ENCODE results near the gene POU2F3.
"Not testable (repeated sequence)": the region's sequence is repeated elsewhere in the genome, so short reads cannot be mapped to it uniquely, and the experiment has no call there.

POU2F3 gene

DNA sequence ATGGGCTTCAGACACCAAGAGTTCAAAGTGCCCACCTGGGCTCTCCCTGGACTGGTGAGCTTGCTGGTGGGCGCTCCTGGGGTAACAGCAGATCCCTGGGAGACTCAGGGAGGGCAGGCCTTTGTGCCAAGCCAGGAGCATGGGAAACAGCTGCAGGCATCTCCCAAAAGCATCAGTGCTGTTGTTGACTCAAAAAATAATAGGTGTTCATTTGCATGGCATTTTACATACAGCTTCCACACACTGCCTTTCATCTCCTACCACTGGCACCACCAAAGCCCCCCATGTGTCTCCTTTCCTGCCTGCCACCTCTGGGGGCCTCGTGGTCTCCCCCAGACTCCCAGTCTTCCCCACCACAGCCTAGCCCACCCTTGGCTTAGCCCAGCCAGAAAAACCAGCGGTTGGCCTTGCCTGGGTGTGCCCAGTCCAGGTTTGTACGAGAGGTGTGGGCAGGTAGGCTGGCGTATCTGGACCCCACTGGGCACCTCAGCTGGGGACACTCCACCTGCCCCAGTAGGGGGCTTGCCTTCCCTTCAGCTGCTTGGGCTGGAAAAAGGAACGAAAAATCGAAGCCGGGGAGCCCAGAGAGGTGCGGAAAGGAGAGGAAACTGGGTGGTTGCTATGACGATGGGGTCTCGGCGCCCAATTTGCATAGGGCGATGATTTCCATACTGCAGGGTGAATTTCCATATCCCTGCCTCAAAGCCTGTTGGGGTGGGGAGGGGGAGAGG is 15.0 kb downstream of the POU2F3 start:
- DNase-seq: no peak

DNA sequence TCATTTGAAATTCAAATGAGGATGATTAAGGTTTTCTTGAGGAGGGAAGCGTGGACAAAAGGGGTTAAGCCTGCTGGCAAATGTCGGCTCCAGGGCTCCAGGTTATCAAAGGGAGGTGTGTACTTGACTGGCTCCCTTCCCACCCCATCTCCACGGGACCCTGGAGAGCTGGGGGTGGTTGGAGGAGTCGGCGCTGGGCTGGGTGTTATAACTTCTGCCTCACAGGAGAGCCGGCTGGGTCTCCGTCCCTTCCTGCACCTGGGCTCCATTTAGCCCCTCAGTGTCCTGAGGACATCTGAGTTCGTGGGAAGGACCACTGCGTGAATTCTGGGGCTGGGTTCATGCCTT is 15.6 kb downstream of the POU2F3 start:
- DNase-seq: no peak

DNA sequence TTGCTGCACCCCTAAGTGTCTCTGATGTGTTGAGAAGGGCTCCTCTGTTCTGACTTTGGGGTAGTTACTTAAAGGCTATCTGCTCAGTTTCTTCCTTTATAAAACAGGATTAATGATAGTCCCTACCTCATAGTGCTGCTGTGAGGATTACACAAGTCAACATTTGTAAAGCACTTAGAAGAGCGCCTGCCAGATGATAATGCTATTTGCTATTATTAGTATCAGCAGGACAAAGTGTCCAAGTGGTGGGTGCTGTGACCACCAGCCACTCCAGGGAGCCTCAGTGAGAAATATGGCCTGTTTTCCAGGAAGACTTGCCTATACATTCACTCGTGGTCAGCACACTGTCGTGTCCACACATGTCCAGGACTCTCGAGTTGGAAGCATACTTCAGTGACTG is 16.2 kb downstream of the POU2F3 start:
- DNase-seq: no peak

DNA sequence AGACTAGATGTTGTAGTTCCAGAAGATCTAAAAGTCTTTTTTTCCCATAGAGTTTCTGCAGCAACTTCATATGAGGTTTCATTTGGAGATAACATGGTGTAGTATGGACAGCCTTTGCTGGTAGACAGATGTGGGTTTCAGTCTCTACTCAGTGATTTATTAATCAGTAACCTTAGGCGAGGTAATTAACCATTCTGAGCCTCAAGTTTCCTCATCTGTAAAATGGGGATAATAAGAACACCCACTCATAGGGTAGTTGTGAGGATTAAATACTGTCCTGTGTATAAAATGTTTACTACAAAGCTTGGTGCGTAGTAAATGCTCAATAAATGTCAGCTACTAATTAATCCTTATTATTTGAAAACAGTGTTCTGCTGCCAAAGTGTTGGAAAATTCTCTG is 16.8 kb downstream of the POU2F3 start:
- no peak for DNase-seq

DNA sequence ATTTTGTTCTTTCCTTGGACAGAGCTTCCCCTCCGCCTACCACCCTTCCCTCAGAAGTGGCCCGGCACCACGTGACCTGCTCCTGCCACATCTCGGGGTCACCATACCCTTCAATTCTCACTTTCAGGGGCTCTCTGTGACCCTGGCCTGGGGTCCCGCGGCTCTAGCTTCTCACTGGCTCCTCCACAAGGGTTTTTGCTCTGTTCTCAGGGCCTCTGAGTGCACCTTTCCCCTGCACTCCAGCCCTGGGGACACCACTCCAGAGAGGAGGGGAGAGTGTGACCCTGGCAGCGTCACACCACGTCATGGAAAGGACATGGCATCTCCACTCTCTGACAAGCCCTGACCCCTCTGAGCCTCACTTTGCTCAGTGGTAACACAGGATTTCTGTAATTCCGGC is 17.4 kb downstream of the POU2F3 start:
- no peak for DNase-seq

DNA sequence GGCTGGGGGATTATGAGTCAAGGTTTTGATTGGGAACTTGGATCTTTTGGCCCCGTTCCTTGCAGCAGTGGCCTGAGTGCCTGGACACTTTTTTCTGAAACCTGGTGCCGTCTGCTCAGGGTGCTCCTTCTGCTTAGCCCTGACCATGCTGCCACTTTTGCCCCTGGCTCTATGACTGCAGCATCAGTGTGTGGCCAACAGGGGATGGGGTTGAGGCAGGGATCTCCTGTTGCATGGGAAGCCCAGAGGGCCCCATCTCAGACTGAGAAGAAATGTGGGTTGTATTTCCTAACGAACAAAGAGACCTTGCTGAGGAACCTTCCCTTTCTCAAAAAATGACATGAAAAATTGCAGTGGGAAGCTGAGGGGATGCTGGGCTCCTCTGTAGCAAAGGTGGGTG is 18.7 kb downstream of the POU2F3 start:
- no peak for DNase-seq

DNA sequence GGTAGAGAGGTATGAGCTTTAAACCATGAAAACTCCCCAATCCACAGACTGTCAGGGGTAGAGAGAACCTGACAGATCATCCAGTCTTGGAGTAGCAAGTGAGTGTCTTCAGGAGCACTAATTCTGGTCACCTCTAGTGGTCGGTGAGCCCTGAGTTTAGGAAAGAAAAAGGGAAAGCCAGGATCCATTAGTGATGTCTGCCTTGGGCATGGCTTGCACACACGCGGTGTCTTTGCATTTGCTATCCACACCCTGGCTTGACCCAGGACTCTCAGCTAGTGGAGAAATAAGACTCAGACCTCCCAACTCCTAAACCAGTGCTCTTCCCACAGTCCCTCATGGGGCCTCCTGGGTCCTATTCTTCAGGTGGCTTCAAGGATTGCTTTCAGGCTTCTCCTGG is 19.3 kb downstream of the POU2F3 start:
- no peak for DNase-seq

DNA sequence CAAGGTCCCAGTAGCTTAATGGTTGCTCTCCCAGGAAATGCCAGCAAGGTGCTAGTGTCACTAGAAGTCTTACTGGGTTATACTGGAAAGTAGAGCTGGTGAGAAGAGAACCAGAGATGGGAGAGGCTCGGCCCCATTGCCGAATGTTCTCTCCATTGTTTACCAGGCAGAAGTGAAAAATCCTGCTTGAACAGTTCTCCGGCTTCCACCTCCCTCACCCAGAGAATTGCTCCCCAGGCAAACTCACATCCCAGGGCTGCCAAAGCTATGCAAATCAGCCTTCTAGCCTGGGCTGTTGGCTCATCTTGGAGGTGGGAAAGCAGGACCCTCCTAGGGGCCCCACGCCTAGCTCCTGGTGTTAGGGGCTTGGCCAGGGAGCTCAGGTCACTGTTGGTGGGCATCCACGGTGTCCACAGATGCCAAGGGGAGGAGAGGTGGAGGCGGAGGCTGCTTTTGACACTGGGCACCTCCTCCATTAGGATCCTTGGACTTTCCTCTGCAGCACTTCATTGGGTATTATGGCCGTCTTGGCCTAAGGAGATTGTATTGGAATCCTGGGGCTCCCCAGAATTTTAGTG is 20.1 kb downstream of the POU2F3 start:
- DNase-seq: no peak

DNA sequence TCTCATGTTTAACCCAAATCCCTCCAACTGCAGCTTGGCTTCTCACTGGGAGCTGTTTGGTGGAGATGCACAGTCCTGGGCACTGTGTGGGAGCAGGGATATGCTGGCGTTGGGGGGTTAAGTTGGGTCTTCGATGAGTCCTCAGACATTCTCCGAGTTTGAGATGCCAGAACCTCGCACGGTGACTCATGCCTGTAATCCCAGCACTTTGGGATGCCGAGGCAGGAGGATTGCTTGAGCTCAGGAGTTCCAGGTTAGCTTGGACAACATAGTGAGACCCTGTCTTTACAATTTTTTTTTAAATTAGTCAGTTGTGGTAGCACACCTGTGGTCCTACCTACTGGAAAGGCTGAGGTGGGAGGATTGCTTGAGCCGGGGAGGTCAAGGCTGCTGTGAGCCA is 20.7 kb downstream of the POU2F3 start:
- no peak for DNase-seq

DNA sequence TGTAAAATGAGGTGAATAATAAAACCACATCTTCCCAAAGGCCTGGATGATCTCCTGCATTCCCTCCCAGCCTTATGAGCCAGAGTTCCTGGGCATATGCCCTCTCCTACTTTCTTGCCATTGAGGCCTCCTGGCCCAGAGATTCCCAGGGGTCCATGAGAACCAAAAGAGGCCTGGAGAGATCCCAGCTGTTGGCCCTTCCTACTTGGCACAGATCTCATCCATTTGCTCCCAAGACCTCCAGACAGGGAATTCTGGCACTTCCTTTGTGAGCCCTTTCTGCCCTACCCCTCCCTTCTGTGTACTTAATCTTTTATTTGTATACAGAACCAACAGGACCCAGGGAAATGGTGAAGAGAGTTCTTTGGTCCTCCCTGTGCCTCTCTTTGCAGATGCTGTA is 21.4 kb downstream of the POU2F3 start:
- DNase-seq: no peak

DNA sequence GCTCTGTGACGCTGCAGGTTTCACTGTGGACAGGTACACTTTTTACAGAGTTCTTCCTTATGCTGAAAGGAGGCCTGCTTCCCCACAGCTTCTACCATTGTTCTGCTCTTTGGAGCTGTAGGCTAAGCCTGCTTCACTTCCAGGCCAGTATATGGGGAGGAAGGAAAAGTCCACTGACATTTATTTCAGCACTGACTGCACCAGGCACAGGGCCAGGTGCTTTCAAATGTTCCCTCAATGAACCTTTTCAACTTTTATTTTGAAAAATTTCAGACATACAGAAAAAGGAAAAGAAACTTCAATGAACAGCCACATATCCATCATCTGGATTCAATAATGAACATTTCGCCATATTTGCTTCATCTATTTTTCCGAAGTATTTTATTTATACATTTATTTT is 22.0 kb downstream of the POU2F3 start:
- no peak for DNase-seq

DNA sequence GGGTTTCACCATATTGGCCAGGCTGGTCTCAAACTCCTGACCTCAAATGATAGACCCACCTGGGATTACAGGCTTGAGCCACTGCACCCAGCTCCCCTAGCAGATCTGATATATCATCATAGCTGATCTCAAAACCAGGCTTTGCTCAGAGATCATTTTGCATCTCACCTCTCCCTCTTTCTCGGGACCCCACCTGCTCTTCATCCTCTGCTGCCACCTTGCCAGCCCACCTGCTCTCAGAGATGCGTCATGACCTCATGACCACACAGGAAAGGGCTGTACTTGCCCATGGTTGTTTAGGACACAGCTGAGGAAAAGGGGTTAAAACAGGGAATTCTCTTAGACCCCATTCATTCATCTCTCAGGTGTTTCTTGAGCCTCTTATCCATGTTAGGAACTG is 27.4 kb downstream of the POU2F3 start:
- no peak for DNase-seq

DNA sequence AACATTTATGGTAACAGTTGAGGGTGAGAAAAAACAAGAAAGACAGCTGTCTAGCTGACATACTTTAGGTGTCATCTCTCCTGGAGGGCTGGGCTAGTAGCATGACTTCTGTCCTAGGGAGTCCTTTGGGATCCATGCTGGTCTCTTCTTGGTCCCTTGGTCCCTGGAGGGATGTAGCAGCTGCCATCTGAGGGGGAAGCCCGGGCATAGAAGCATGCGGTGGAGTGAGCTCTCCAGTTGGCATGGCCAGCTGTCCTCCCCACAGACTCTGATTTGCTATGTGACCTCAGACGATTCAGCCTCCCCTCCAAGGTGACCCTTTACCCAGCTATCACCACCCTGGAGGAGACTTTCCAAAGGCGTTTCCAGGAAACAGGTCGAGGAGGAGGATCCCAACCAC is 28.7 kb downstream of the POU2F3 start:
- DNase-seq: no peak

DNA sequence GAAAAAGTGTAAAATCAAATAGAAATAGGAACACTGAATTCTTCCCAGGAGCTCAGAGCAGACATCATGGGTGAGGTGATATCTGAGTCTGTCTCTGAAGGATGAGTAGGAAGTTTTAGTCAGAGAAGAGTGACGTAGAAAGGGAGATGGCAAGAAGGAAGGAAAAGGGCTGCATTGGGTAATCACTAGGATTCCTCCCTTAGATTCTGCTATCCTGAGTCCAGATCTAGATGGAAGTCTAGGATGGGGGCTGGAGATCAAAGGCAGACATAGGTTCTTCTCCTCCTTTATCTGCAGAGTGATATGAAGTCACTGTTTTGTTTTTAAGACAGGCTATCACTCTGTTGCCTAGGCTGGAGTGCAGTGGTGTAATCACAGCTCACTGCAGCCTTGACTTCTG is 30.4 kb downstream of the POU2F3 start:
- no peak for DNase-seq

DNA sequence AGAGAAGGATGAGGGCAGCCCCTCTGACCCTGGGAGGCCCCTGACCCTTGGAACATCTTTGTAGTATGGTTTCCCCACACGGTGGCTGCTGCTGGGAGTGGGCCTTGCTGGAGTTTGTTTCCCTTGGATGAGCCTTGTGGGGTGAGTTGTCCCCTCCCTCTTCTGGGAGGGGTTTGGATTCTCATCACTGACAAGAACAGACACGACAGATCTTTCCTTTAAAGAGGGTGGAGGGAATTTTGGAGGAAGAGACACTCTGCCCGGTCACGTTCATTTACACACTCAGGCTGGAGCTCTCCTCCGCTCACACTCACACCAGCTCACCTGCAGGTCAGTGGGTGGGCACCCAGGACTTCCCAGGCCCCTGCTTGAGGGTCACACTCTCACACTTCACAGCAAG is 31.7 kb downstream of the POU2F3 start:
- DNase-seq: no peak

DNA sequence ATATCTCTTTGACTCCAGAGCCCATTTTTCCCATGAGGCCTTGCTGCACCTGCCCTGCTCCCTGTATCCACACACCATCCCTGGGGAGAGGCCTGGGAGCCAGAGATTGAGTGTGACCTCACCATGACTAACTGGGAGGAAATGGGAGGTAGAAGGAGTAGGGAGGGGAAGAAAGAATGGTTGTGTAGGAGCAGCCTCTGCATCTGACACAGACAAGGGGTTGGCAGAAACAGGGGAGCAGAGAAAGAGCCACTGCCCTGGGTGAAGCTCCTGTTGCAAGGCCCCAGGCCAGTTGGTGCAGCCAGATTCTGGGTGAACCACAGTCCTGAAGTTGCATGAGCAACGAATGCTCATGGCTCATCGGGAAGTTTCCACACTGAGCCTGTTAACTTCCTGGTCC is 32.4 kb downstream of the POU2F3 start:
- DNase-seq: no peak

DNA sequence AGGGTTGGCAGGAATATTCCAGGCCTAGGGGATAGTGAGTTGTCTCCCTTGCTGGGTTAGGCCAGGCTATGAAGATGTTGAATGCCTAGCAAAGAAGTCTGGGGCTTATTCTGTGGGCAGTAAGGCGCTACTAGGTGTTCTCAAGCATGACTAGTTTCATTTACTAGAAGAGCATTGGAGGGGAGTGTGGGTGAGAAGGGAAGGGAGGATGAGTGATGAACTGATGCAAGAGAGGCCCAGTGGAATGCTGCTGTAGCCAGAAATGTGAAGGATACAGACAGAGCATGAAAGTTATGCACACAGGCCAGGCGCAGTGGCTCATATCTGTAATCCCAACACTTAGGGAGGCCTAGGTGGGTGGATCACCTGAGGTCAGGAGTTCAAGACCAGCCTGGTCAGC is 33.5 kb downstream of the POU2F3 start:
- no peak for DNase-seq

DNA sequence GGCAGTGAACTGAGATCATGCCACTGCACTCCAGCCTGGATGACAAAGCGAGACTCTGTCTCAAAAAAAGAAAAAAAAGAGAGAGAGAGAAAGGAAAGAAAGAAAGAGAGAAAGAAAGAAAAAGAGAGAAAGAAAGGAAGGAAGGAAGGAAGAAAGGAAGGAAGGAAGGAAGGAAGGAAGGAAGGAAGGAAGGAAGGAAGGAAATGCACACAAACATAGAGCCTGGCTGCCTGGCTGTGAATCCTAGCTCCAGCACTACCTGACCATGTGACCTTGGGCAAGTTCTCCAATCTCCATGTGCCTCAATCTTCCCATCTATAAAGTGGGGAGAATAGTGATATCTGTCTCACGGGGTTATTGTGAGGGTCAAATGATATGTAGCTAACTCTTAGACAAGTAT is 34.0 kb downstream of the POU2F3 start:
- DNase-seq: not testable (repeated sequence)

DNA sequence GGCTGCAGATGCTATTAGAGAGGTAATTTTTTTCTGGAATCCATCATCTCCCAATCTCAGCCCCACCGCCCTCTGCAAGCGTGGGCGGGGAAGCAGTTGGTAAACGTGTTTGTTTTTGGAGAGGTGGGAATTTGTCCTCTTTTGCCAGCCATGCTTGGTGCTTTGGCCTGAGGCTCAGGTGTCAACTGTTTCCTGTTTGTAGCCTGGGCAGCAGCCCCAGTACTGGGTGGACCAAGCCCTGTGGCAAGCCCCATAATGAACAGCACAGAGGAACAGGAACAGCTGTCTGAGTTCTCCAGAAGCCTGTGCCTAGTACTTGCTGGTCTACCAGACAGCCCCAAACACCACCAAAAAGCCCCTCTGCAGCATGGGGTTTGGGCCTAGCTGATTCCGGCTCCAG is 39.6 kb downstream of the POU2F3 start:
- no peak for DNase-seq

DNA sequence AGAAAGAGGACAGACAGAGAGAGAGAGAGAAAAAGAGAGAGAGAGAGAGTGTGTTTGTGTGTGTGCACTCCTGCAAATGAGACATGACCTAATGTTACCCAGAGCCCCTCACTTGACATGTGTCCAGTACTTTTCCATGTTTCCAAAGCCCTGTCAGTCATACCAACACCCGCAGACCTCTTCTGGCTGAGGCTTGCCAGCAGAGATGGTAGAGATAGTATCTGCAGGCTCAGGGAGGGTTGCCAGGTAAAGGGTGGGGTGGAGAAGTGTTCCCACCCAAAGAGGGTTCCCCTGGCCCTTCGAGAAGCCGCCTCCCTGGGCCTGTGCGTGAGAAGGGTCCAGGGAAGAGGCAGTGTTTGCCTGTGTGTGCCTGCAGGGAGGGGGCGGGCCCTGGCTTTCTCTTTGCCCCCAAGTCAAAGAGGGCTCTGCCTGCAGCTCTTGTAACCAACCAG is 40.7 kb downstream of the POU2F3 start:
- DNase-seq: no peak

DNA sequence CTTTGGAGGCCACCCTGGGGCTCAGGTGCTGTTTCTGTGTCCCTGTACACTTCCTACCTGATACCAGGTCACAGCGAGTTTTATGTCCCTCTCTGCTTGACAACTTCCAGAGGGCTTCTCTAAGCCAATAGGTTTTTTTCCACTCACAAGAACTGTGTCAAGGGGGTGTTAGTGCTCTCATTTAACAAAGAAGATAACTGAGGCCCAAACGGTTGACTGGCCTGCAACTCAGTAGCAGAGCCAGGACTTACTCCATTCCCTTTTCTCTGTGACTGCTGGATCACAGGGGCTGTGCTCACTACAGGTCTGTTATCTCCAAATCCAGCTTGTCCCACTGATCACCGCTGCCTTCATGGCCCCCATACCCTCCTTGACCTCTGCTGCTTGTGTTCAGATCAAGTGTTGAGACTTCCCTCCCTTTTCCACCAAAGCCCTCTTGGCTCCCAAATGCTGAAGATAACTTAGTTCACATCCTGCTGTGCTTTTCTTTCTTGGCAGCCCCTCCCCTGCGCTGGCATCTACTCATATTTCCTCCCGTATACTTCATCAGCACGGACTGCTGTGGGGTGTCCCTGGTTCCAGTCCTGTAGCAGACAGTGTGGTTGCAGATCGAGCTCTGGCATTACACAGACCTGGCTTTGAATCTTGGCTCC is 41.3 kb downstream of the POU2F3 start:
- DNase-seq: no peak

DNA sequence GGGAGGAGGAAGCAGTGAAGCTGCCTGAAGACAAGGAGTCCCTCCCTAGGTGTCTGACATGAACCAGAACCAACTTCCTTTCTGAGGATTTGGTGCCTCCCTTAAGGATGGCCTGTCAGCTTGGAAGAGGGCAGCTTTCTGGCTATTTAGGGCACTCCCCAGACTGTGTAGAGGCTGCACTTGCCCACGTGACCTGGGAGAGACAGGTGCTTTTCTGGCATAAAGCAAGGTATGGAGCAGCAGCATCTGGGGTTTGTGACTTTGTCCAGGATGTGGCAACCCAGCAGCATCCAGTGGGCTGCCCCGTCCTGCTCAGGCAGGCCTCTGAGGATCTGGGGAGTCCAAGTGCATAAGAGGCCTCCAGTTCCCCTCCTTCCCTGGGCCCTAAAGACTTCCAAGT is 43.2 kb downstream of the POU2F3 start:
- no peak for DNase-seq

DNA sequence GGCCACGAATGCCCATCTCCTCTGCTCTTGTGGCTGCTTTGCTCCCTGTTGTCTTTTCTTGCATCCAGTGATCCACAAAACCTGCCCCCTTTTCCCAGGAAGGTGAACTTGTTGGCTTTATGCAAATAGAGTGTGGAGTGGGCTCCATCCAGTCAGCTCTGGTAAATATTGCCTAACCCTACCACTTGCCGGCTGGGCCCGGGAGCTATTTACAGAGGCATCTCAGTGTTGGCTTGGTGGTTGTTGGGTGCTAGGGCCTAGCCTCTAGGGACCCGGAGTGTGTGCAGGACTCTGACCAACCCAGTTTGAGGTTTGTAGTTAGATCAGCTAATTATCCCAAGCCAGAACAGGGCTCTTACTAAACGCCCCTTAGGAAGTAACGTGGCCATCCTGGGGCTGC is 44.3 kb downstream of the POU2F3 start:
- no peak for DNase-seq

DNA sequence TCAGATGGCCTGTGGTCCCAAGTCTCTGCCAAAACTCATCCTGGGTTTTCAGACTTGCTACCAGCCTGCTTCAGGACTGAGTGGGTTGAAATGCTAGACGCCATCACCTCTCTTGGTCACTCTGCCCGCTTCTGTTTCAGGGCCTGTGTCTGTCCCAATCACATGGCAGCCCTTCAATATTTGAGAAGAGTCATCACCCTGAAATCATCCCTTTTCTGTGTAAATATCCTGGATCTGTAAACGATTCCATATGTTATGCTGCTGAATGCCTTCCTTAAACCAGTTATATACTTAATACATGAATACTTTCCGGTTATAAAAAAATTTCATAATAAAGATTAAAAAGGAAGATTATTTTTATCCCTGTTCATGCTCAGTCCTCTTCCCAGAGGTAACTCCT is 45.3 kb downstream of the POU2F3 start:
- DNase-seq: no peak

DNA sequence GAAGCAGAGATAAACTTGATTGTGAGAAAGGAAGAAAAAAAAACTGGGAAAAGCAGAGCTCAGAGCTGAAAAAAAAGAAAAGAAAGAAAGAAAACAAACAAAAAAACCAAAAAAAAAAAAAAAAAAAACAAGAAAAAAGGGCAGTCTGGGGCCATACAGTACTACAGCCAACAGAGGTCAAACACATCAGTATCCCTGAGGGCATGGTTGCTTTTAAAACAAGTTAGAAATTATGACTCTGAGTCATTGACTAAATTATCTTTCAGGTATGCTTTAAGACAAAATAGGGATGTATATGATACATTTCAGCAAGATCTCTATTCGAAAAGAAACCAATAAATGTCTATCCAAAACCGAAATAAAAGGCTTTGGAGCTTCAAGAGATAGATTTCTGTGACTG is 48.1 kb downstream of the POU2F3 start:
- DNase-seq: no peak
